Measurements from ENCODE around the gene LHB. TPM values are rescaled to one million over a fixed set of nuclear protein-coding genes. Genes with fewer than 3 reads are reported as not detected.

Gene LHB
- total and polyA plus RNA-seq, 2 donors (not counting 3 experiments of a cell fraction or from before 2014, with no cell fraction given) = 1.3 TPM; not detected in 1

DNA sequence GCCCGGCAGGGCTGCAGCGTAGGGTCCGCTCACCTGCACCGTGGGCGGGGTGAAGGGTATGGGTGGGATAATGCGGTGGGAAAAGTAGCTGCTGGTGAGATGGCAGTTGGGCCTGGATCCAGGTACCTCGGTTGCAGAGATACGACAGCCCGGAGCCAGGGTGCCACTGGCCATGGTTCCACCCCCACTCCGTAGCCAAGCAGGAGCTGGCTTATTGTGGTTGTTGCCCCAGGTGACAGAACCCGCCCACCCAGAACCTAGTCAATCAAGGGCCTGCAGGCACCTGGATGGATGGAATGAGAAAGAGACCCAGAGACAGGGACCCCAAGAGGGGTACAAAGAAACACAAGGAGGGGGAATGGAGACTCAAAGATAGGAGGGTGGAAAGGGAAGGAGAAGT lies 3.5 kb upstream of the LHB start:
- no peak for DNase-seq (ENCODE audit: low read depth, low spot score)
- dilution Hi-C loops (cut with MboI; ENCODE audit: extremely low pct_ligation_motif_present, low sequenced_read_pairs) = no loop called here
- Histone ChIP-seq H4K20me1 (replicated peaks; ENCODE audit: control insufficient read depth, extremely low read depth, insufficient read depth, low read length) (no peaks in the 10 kb centered on the region), H3K27me3 (ENCODE audit: control insufficient read depth in 2 of 2, insufficient read depth in 2 of 2, low read length in 2 of 2) (peaks cover 0 to 5% of the 10 kb centered on the region in 2 experiments), H3K27ac (ENCODE audit: insufficient read depth, low read depth, low read length) (no peak overlapping the region), H3K4me2 (ENCODE audit: insufficient read depth, low read length) (no peak overlapping the region), H3K36me3 (ENCODE audit: control insufficient read depth in 2 of 2, extremely low read depth in 1 of 2, insufficient read depth in 2 of 2, low read length in 2 of 2) (peaks cover 0 to 6% of the 10 kb centered on the region in 2 experiments), H3K4me1 (ENCODE audit: control insufficient read depth, extremely low read depth, insufficient read depth, low read length) (peaks cover 10% of the 10 kb centered on the region), H3K9me3 (replicated peaks; ENCODE audit: control insufficient read depth, insufficient read depth, low read length) (no peaks in the 10 kb centered on the region), H2AFZ (ENCODE audit: low read depth, low read length) (no peak overlapping the region), H3K79me2 (ENCODE audit: control insufficient read depth, insufficient read depth, low read length) (no peaks in the 10 kb centered on the region), H3K4me3 (replicated peaks in 1 of 3; ENCODE audit: insufficient read depth in 1 of 3, low read depth in 1 of 3, low read length in 3 of 3) (no peak overlapping the region), H3K9ac (replicated peaks; ENCODE audit: extremely low read depth, insufficient read depth, low read length) (no peak overlapping the region), H3K9me1 (replicated peaks; ENCODE audit: control insufficient read depth, extremely low read depth, insufficient read depth, low read length) (no peaks in the 10 kb centered on the region)
- ChIA-PET POLR2A (no interaction called here), CTCF (interaction anchor here (0.8 to 5.4 kb wide), 4 partner anchors 12 to 25 kb away, joined by 3 to 37 read pairs (median 6); no protein-coding TSS in a partner anchor)
- FAIRE-seq = no peak
- intact Hi-C loops (cut with micrococcal nuclease) = no loop called here
- BruUV-seq (replicated peaks) = no TSS peak
- TF ChIP-seq MYC (IDR thresholded peaks at IDR 0.05; ENCODE audit: low read depth, low read length) (no peak), FOS (IDR thresholded peaks at IDR 0.05; ENCODE audit: borderline replicate concordance, insufficient read depth, low read length) (no peak), GATA2 (IDR thresholded peaks at IDR 0.05; ENCODE audit: insufficient read depth, insufficient read length, low read depth, low read length) (no peak), JUN (IDR thresholded peaks at IDR 0.05; ENCODE audit: borderline replicate concordance, insufficient read depth, insufficient read length, low read depth) (no peak), POLR2AphosphoS5 (IDR thresholded peaks at IDR 0.05; ENCODE audit: insufficient read depth, low read depth, low read length) (no peak), EZH2 (IDR thresholded peaks at IDR 0.05; ENCODE audit: borderline replicate concordance, low read depth, low read length, severe bottlenecking) (no peak), POLR2A (IDR thresholded peaks at IDR 0.05; ENCODE audit: low read depth, low read length) (no peak)
- TF ChIP-seq, protein P1, sequence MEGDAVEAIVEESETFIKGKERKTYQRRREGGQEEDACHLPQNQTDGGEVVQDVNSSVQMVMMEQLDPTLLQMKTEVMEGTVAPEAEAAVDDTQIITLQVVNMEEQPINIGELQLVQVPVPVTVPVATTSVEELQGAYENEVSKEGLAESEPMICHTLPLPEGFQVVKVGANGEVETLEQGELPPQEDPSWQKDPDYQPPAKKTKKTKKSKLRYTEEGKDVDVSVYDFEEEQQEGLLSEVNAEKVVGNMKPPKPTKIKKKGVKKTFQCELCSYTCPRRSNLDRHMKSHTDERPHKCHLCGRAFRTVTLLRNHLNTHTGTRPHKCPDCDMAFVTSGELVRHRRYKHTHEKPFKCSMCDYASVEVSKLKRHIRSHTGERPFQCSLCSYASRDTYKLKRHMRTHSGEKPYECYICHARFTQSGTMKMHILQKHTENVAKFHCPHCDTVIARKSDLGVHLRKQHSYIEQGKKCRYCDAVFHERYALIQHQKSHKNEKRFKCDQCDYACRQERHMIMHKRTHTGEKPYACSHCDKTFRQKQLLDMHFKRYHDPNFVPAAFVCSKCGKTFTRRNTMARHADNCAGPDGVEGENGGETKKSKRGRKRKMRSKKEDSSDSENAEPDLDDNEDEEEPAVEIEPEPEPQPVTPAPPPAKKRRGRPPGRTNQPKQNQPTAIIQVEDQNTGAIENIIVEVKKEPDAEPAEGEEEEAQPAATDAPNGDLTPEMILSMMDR (IDR thresholded peaks at IDR 0.05; ENCODE audit: extremely low read depth in 1 of 2, insufficient read depth in 1 of 2, low read depth in 1 of 2, low read length in 2 of 2) = no peak
- TF ChIP-seq, protein P2, sequence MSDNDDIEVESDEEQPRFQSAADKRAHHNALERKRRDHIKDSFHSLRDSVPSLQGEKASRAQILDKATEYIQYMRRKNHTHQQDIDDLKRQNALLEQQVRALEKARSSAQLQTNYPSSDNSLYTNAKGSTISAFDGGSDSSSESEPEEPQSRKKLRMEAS (IDR thresholded peaks at IDR 0.05; ENCODE audit: insufficient read depth, insufficient read length) = no peak
